OCI-LY3 (cell line): ENCODE data around the gene SPRN.

Experiments
- EZH2phosphoT487 ChIP-seq: fragments of 200-600 bp; shearing (Covaris generic); IDR thresholded peaks from 2 replicates; pipeline ENCODE4 v1.6.1; 2018; ENCODE audit warnings: antibody characterized with exemption, mixed run types, low read depth
- TF ChIP-seq, protein P1 (sequence below): fragments of 200-600, 300-600 bp; sonication (generic); IDR thresholded peaks from 2 replicates; pipeline ENCODE4 v1.5.1; 2014; ENCODE audit warnings: antibody characterized with exemption, low read length, low read depth

DNA sequence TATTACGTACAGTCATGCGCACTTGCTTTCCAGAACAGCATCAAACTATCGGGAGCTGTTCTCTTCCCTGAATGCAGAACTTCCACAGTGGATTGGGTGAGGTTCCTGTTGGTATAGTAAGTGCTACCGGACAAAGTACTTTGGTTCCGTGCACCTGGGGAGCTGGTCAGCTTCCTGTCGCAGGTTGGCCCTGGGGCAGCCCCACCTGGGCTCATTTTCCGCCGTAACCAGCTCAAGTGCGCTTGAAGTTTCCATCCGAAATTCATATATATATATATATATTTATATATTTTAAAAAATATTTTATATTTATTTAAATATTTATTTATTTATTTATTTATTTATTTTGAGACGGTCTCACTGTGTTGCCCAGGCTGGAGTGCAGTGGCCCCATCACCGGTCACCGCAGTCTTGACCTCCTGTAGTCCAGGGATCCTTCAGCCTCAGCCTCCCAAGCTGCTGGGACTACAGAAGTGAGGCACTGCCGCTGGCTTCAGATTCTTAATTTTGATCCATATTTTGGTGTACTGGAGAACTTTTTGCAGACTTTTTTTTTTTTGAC, 35.9 kb upstream of the SPRN start:
- TF ChIP-seq, protein P1, sequence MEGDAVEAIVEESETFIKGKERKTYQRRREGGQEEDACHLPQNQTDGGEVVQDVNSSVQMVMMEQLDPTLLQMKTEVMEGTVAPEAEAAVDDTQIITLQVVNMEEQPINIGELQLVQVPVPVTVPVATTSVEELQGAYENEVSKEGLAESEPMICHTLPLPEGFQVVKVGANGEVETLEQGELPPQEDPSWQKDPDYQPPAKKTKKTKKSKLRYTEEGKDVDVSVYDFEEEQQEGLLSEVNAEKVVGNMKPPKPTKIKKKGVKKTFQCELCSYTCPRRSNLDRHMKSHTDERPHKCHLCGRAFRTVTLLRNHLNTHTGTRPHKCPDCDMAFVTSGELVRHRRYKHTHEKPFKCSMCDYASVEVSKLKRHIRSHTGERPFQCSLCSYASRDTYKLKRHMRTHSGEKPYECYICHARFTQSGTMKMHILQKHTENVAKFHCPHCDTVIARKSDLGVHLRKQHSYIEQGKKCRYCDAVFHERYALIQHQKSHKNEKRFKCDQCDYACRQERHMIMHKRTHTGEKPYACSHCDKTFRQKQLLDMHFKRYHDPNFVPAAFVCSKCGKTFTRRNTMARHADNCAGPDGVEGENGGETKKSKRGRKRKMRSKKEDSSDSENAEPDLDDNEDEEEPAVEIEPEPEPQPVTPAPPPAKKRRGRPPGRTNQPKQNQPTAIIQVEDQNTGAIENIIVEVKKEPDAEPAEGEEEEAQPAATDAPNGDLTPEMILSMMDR = no peak
- TF ChIP-seq EZH2phosphoT487 = no peak
